PFSK-1 (cell line): ENCODE results near the gene KCNMA1.

Source experiments
- FOXP2 ChIP-seq: optimal IDR thresholded peaks from 2 replicates; pipeline ENCODE3; 2011; ENCODE audit warnings: borderline replicate concordance, control low read depth, inconsistent platforms; ENCODE audit not compliant: insufficient read depth; ENCODE audit errors: extremely low read length, extremely low read depth
- POLR2AphosphoS5 ChIP-seq: IDR thresholded peaks from 2 replicates; pipeline ENCODE4 v1.6.1; 2012; ENCODE audit warnings: low read depth, mild to moderate bottlenecking, control low read depth, low read length, moderate library complexity
- SIN3A ChIP-seq: IDR thresholded peaks from 2 replicates; pipeline ENCODE4 v1.6.1; 2012; ENCODE audit warnings: mild to moderate bottlenecking, low read length, moderate library complexity, borderline replicate concordance; ENCODE audit not compliant: insufficient read depth
- TAF1 ChIP-seq: IDR thresholded peaks from 2 replicates; pipeline ENCODE4 v1.6.1; 2012; ENCODE audit warnings: low read length, control low read depth, borderline replicate concordance; ENCODE audit not compliant: insufficient read depth
- TF ChIP-seq, protein P1 (sequence below), 2 experiments: IDR thresholded peaks; 2 replicates each; pipeline versions ENCODE4 v1.6.1 to v1.8.0; 2011 to 2012; ENCODE audit warnings: low read depth in 2 of 2, low read length in 2 of 2, control low read depth in 1 of 2, inconsistent platforms in 1 of 2, mild to moderate bottlenecking in 1 of 2, moderate library complexity in 1 of 2; ENCODE audit not compliant: insufficient read depth in 1 of 2

The KCNMA1 gene

DNA sequence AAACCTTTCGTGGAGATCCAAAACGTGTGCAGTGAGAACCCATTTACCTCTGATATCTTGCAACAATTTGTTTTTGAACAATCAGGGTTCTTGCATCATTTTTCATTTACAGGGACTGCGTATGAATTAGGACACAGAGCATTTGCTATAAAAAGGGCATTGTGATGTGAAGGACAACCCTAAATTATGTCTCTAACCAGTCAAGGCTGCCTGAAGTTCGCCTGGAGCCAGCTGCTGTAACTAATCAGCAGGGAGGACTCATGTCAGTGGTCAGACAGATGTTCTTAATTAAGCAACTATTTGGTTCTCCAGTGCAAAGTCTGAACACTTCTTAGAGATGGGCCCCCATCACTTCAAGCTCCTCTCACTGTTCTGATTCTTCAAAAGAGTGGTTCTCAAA lies 674.8 kb downstream of the KCNMA1 start:
- no peak for TF ChIP-seq POLR2AphosphoS5
- TF ChIP-seq SIN3A: no peak
- no peak for TF ChIP-seq FOXP2
- TF ChIP-seq, protein P1, sequence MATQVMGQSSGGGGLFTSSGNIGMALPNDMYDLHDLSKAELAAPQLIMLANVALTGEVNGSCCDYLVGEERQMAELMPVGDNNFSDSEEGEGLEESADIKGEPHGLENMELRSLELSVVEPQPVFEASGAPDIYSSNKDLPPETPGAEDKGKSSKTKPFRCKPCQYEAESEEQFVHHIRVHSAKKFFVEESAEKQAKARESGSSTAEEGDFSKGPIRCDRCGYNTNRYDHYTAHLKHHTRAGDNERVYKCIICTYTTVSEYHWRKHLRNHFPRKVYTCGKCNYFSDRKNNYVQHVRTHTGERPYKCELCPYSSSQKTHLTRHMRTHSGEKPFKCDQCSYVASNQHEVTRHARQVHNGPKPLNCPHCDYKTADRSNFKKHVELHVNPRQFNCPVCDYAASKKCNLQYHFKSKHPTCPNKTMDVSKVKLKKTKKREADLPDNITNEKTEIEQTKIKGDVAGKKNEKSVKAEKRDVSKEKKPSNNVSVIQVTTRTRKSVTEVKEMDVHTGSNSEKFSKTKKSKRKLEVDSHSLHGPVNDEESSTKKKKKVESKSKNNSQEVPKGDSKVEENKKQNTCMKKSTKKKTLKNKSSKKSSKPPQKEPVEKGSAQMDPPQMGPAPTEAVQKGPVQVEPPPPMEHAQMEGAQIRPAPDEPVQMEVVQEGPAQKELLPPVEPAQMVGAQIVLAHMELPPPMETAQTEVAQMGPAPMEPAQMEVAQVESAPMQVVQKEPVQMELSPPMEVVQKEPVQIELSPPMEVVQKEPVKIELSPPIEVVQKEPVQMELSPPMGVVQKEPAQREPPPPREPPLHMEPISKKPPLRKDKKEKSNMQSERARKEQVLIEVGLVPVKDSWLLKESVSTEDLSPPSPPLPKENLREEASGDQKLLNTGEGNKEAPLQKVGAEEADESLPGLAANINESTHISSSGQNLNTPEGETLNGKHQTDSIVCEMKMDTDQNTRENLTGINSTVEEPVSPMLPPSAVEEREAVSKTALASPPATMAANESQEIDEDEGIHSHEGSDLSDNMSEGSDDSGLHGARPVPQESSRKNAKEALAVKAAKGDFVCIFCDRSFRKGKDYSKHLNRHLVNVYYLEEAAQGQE (IDR thresholded peaks at IDR 0.05; ENCODE audit: insufficient read depth in 1 of 2, low read depth in 2 of 2, low read length in 2 of 2): no peak
- no peak for TF ChIP-seq TAF1

DNA sequence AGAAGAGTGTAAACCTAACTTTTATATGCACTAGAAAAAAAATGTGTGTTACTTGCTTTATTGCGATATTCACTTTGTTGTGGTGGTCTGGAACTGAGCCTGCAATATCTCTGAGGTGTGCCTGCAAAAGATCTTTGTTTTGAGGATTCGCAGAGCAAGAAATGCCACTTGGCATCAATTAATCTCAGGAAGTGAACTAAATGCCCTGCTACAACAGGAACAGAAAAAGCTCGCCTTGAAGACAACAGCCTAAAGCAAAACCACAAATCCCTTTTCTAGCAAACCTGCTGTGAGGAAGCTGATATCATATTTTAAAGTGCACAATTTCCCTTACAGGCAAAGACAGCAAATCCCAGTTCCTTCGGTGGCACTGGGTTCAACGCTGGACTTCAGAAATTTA lies 675.8 kb downstream of the KCNMA1 start:
- TF ChIP-seq FOXP2 (no peak), POLR2AphosphoS5 (no peak), SIN3A (no peak)
- TF ChIP-seq, protein P1 (IDR thresholded peaks at IDR 0.05; ENCODE audit: insufficient read depth in 1 of 2, low read depth in 2 of 2, low read length in 2 of 2): no peak

DNA sequence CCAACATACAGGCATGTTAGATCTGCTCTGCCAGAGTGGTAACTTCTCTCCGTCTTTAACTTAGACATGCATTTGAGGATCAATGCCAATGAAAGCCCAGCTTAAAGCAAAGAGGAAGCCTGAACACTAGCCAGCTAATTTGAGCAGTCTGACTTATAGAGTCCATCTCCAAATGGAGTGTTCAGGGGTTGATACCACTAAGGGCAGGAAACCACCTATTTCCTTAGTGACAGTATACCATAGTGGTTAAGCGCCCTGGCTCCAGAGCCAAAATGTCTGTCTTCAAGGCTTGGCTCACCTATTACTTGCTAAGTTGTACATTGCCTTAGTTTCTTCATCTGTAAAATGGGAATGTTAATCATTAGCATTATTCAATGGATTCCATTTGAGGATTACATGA lies 678.5 kb downstream of the KCNMA1 start:
- TF ChIP-seq SIN3A: no peak
- no peak for TF ChIP-seq TAF1
- TF ChIP-seq POLR2AphosphoS5: no peak
- TF ChIP-seq, protein P1 (IDR thresholded peaks at IDR 0.05; ENCODE audit: insufficient read depth in 1 of 2, low read depth in 2 of 2, low read length in 2 of 2): no peak
- TF ChIP-seq FOXP2: no peak

DNA sequence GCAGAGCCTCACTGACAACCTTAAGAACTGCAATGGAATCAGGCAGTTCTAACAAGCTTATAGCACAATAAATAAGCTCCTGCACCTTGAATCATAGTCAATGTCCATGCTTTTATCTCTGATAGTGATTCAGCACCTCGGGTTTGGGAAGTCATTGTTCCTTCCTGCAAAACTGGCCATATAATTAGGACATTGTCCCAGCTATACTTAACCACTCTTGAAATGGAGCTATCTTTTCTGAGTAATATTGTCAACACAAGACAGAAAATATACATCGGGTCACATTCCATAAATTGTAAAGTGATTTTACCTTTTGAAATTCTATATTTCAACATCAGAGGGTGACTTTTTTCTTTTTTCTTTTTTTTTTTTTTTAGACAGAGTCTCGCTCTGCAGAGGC lies 682.8 kb downstream of the KCNMA1 start:
- TF ChIP-seq POLR2AphosphoS5 (no peak), FOXP2 (no peak), SIN3A (no peak)
- TF ChIP-seq, protein P1 (IDR thresholded peaks at IDR 0.05; ENCODE audit: insufficient read depth in 1 of 2, low read depth in 2 of 2, low read length in 2 of 2): no peak

DNA sequence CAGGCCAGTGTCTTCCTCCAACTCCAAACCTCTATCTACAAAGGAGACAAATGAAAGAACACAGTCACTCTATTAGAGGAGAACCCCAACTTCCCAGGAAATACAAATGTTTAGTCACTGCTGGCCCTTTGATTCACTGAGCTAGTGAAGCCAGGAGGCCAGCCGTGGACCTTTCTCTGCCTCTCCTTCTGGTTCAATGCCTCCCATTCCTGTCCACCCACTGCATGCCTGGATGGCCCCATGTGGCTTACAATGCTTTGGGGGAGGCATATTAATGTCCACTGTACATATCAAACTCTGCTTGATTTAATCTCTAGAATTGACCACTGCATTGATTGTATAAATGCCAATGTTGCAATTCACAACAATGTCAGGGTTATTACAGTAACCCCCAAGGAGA lies 687.3 kb downstream of the KCNMA1 start:
- no peak for TF ChIP-seq POLR2AphosphoS5
- TF ChIP-seq FOXP2: no peak
- TF ChIP-seq, protein P1 (IDR thresholded peaks at IDR 0.05; ENCODE audit: insufficient read depth in 1 of 2, low read depth in 2 of 2, low read length in 2 of 2): no peak
- no peak for TF ChIP-seq TAF1
- no peak for TF ChIP-seq SIN3A
